ENCODE results near the gene B4GALT1. TPM values are rescaled to one million over a fixed set of nuclear protein-coding genes. Genes with fewer than 3 reads are reported as not detected.

Gene B4GALT1
- total and polyA plus RNA-seq, 2 donors (not counting 3 experiments of a cell fraction or from before 2014, with no cell fraction given): 61.4 to 66.5 TPM

DNA sequence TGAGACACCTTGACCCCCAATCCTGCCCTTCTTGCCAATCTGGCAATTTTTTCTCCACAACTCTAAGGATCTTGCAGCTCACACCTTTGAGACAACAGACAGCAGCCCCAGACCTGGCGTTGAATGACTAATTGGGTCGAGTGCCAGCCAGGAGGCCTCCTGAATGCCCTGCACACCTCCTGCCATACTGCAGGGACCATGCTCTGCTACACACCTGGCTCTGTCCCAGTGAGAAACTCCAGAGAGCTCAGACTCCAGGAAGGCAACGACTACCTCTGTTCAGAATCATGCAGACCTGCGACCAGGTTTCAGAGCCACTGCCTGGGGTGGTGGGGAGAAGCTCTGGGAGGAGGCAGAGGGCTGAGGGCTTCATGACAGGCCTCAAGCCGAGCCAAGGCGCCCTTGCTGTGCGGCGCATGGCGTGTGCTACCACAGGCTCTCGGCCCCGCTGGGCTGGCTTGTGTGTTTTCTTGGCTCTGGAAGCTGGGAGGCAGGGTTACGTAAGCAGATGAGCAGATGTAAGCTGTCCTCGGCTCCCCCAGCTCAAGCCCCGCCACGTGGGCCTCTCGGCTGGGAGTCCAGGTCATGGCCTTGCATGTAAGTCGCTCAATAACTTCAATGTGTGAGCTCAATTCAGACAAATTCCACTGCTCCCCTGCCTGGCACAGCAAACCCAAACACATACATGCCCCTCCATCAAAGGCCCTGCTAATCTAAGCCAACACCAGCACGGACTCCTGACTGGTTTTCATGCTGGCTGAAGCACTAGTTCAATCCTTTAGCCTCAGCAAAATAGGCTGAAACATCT is 27.5 kb downstream of the B4GALT1 start:
- H3K4me2 ChIP-seq (ENCODE audit: insufficient read depth, low read length): no peak overlapping the region
- FAIRE-seq (no peak), DNase-seq (ENCODE audit: low read depth, low spot score) (no peak)
- H2AFZ ChIP-seq (ENCODE audit: low read depth, low read length): no peak overlapping the region
- BruUV-seq (replicated peaks): no TSS peak
- no peak overlapping the region for H3K4me3 ChIP-seq (replicated peaks in 1 of 3; ENCODE audit: insufficient read depth in 1 of 3, low read depth in 1 of 3, low read length in 3 of 3)
- peaks cover 0 to 5% of the 10 kb centered on the region in 2 experiments for H3K36me3 ChIP-seq (ENCODE audit: control insufficient read depth in 2 of 2, extremely low read depth in 1 of 2, insufficient read depth in 2 of 2, low read length in 2 of 2)
- H3K27ac ChIP-seq (ENCODE audit: insufficient read depth, low read depth, low read length): no peak overlapping the region
- no peaks in the 10 kb centered on the region for H4K20me1 ChIP-seq (replicated peaks; ENCODE audit: control insufficient read depth, extremely low read depth, insufficient read depth, low read length)
- intact Hi-C loops (cut with micrococcal nuclease): no loop called here
- no peaks in the 10 kb centered on the region for H3K9me1 ChIP-seq (replicated peaks; ENCODE audit: control insufficient read depth, extremely low read depth, insufficient read depth, low read length)
- CTCF ChIA-PET: interaction anchor here (1.2 to 2.6 kb wide), 3 partner anchors 9 to 17 kb away, joined by 4 to 15 read pairs (median 5); no protein-coding TSS in a partner anchor
- POLR2A ChIA-PET: no interaction called here
- H3K9me3 ChIP-seq (replicated peaks; ENCODE audit: control insufficient read depth, insufficient read depth, low read length): no peaks in the 10 kb centered on the region
- dilution Hi-C loops (cut with MboI; ENCODE audit: extremely low pct_ligation_motif_present, low sequenced_read_pairs): no loop called here
- H3K4me1 ChIP-seq (ENCODE audit: control insufficient read depth, extremely low read depth, insufficient read depth, low read length): peaks cover 12% of the 10 kb centered on the region
- H3K9ac ChIP-seq (replicated peaks; ENCODE audit: extremely low read depth, insufficient read depth, low read length): no peak overlapping the region
- H3K79me2 ChIP-seq (ENCODE audit: control insufficient read depth, insufficient read depth, low read length): peaks cover 61% of the 10 kb centered on the region
- TF ChIP-seq FOS (IDR thresholded peaks at IDR 0.05; ENCODE audit: borderline replicate concordance, insufficient read depth, low read length): no peak
- TF ChIP-seq, protein P1, sequence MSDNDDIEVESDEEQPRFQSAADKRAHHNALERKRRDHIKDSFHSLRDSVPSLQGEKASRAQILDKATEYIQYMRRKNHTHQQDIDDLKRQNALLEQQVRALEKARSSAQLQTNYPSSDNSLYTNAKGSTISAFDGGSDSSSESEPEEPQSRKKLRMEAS (IDR thresholded peaks at IDR 0.05; ENCODE audit: insufficient read depth, insufficient read length): no peak
- no peak for TF ChIP-seq POLR2A (IDR thresholded peaks at IDR 0.05; ENCODE audit: low read depth, low read length)
- no peaks in the 10 kb centered on the region for H3K27me3 ChIP-seq (ENCODE audit: control insufficient read depth in 2 of 2, insufficient read depth in 2 of 2, low read length in 2 of 2)

DNA sequence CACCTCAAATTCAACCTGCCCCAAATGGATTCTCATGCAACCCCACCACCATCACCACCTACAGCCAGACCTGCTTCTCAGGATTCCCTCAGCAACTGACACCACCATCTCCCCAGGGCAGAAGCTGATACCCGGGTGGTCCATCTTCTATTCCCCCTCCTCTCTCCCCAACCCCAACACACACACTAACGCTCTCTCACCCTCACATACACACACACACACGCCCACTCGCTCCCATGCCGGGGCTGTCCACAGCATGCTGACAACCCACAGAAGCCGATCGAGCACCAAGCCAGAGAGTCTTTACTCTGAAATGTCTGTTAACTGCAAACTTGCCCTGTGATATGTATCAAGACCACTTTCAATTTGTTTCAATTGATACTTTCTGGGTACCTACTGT is 28.4 kb downstream of the B4GALT1 start:
- Histone ChIP-seq H3K9me1 (replicated peaks; ENCODE audit: control insufficient read depth, extremely low read depth, insufficient read depth, low read length) (no peaks in the 10 kb centered on the region), H3K79me2 (ENCODE audit: control insufficient read depth, insufficient read depth, low read length) (peaks cover 56% of the 10 kb centered on the region), H3K36me3 (ENCODE audit: control insufficient read depth in 2 of 2, extremely low read depth in 1 of 2, insufficient read depth in 2 of 2, low read length in 2 of 2) (peaks cover 0 to 7% of the 10 kb centered on the region in 2 experiments), H3K4me3 (replicated peaks in 1 of 3; ENCODE audit: insufficient read depth in 1 of 3, low read depth in 1 of 3, low read length in 3 of 3) (no peak overlapping the region), H3K4me2 (ENCODE audit: insufficient read depth, low read length) (no peak overlapping the region), H3K9me3 (replicated peaks; ENCODE audit: control insufficient read depth, insufficient read depth, low read length) (no peaks in the 10 kb centered on the region), H3K9ac (replicated peaks; ENCODE audit: extremely low read depth, insufficient read depth, low read length) (no peak overlapping the region), H3K27me3 (ENCODE audit: control insufficient read depth in 2 of 2, insufficient read depth in 2 of 2, low read length in 2 of 2) (no peaks in the 10 kb centered on the region), H2AFZ (ENCODE audit: low read depth, low read length) (no peak overlapping the region), H3K4me1 (ENCODE audit: control insufficient read depth, extremely low read depth, insufficient read depth, low read length) (peaks cover 12% of the 10 kb centered on the region), H3K27ac (ENCODE audit: insufficient read depth, low read depth, low read length) (no peak overlapping the region), H4K20me1 (replicated peaks; ENCODE audit: control insufficient read depth, extremely low read depth, insufficient read depth, low read length) (no peaks in the 10 kb centered on the region)
- FAIRE-seq (no peak), DNase-seq (ENCODE audit: low read depth, low spot score) (no peak)
- no peak for TF ChIP-seq FOS (IDR thresholded peaks at IDR 0.05; ENCODE audit: borderline replicate concordance, insufficient read depth, low read length)
- no peak for TF ChIP-seq POLR2A (IDR thresholded peaks at IDR 0.05; ENCODE audit: low read depth, low read length)
- ChIA-PET CTCF (interaction anchor here (1.2 to 2.6 kb wide), 3 partner anchors 8 to 18 kb away, joined by 4 to 15 read pairs (median 5); no protein-coding TSS in a partner anchor), POLR2A (no interaction called here)
- no TSS peak for BruUV-seq (replicated peaks)
- intact Hi-C loops (cut with micrococcal nuclease): no loop called here
- dilution Hi-C loops (cut with MboI; ENCODE audit: extremely low pct_ligation_motif_present, low sequenced_read_pairs): no loop called here

All from endothelial cell of umbilical vein (primary cell).